HEK293T (cell line): ENCODE measurements around the gene APOBEC2.

ENCODE experiments used
- BHLHE40 ChIP-seq: fragments of 450-650 bp; IDR thresholded peaks from 2 replicates; pipeline ENCODE4 v1.6.1; 2016; ENCODE audit warnings: mild to moderate bottlenecking, moderate library complexity, borderline replicate concordance
- FOXK2 ChIP-seq: fragments of 450-650 bp; IDR thresholded peaks from 2 replicates; pipeline ENCODE4 v1.6.1; 2016; ENCODE audit warnings: mild to moderate bottlenecking
- SP1 ChIP-seq: fragments of 450-650 bp; IDR thresholded peaks from 2 replicates; pipeline ENCODE4 v1.6.1; 2017
- SUZ12 ChIP-seq: fragments of 450-650 bp; IDR thresholded peaks from 2 replicates; pipeline ENCODE4 v1.6.1; 2016; ENCODE audit warnings: mild to moderate bottlenecking

DNA sequence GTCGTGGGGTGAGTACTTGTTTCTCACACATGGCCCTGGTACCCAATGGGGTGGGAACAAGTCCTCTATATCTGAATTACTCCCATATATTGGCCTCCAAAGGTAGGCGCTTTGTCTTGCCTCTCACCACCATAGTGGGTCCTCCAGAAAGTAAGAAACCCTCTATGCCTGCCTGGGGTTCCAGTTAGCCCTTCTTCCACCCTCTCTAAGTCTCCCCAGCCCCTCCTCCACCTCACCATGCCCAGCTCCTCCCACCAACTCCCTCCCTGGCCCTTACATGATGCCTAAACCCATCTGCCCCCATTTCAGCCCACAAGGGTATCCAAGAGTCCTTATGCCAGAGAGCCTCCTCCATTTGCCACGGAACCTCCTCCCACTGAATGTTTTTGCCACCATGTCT lies 9.9 kb upstream of the APOBEC2 start:
- TF ChIP-seq FOXK2 (no peak), SUZ12 (no peak), BHLHE40 (no peak), SP1 (no peak)
